ENCODE measurements around the gene RASSF5.
"Not testable (repeated sequence)": the region's sequence is repeated elsewhere in the genome, so short reads cannot be mapped to it uniquely, and the experiment has no call there.

RASSF5 gene

DNA sequence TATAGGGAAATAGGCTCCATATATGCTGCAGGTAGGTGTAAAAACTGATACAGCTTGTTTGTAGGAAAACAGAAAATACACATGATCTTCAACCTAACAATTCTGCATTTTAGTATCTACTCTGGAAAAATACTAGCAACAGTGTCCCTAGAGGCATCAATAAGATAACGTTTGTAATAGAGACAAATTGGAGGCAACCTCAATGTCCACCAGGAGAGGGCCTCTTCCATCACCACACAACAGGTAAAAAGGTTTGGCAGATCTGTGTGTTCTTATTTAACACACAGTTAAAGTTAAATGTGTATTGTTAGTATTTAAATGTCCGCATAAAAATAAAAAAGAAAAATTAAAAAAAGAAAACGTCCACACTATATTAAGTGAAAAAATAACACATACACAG lies 99.5 kb downstream of the RASSF5 start:
- peaks cover 43 to 88% (median 87%) of the 10 kb centered on the region in 3 donors for H3K36me3 ChIP-seq
- DNase-seq: no peak
- intact Hi-C loops (cut with DNase I; ENCODE audit: low total_unique reads): no loop called here

GRCh38 chr1:206608108-206608698 lies 100.9 kb downstream of the RASSF5 start:
- no peak for DNase-seq
- intact Hi-C loops (cut with DNase I; ENCODE audit: low total_unique reads): no loop called here
- Histone ChIP-seq H3K27me3 (no peaks in the 10 kb centered on the region), H3K27ac (no peak overlapping the region), H3K9me3 (no peaks in the 10 kb centered on the region), H3K36me3 (peaks cover 31 to 75% (median 73%) of the 10 kb centered on the region in 3 donors), H3K4me3 (no peak overlapping the region), H3K4me1 (peaks cover 0 to 14% (median 9%) of the 10 kb centered on the region in 4 donors)
- TF ChIP-seq, protein P1, sequence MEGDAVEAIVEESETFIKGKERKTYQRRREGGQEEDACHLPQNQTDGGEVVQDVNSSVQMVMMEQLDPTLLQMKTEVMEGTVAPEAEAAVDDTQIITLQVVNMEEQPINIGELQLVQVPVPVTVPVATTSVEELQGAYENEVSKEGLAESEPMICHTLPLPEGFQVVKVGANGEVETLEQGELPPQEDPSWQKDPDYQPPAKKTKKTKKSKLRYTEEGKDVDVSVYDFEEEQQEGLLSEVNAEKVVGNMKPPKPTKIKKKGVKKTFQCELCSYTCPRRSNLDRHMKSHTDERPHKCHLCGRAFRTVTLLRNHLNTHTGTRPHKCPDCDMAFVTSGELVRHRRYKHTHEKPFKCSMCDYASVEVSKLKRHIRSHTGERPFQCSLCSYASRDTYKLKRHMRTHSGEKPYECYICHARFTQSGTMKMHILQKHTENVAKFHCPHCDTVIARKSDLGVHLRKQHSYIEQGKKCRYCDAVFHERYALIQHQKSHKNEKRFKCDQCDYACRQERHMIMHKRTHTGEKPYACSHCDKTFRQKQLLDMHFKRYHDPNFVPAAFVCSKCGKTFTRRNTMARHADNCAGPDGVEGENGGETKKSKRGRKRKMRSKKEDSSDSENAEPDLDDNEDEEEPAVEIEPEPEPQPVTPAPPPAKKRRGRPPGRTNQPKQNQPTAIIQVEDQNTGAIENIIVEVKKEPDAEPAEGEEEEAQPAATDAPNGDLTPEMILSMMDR (IDR thresholded peaks at IDR 0.05): peak; percentile 56 to 57

More for the DNA sequence above, 99.5 kb downstream of the RASSF5 start:
- no peak overlapping the region for H3K4me3 ChIP-seq
- no peaks in the 10 kb centered on the region for H3K27me3 ChIP-seq
- TF ChIP-seq, protein P1 (IDR thresholded peaks at IDR 0.05): no peak
- no peaks in the 10 kb centered on the region for H3K9me3 ChIP-seq
- peaks cover 0 to 14% (median 9%) of the 10 kb centered on the region in 4 donors for H3K4me1 ChIP-seq
- H3K27ac ChIP-seq: no peak overlapping the region

DNA sequence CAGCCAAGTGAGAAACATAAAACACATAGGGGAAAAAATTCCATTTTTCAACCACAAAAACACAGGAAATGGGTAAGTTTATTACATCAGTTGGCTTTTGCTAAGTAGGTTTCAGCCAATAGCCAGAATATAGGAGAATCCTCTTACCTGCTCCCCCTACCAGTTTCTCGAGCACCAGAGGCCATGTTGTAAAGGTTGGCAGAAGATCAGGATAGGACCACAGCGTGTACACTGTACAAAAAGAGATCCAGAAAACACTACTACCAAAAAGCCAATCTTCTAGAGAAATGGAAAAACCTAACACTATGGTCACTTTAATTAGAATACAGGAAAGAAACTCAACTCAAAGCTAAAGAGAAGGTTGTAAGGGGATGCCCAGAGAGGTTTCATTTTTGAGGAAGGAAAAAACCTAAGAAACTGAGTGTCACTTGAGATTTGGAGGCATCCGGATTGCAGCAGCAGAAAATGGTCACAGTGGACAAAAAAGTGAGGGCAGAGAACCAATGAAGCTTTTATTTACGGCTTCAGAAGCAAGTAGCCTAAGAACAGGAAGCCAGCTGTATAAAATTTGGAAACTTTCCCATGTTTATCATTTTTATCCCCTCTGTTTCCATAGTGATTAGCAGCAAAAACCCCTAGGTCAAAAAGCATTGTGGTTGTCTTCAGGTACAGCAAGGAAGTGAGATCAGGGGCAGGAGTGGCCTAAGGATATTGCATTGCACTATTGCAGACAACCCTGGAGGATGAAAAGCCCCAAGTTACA lies 102.1 kb downstream of the RASSF5 start:
- intact Hi-C loops (cut with DNase I; ENCODE audit: low total_unique reads): no loop called here

DNA sequence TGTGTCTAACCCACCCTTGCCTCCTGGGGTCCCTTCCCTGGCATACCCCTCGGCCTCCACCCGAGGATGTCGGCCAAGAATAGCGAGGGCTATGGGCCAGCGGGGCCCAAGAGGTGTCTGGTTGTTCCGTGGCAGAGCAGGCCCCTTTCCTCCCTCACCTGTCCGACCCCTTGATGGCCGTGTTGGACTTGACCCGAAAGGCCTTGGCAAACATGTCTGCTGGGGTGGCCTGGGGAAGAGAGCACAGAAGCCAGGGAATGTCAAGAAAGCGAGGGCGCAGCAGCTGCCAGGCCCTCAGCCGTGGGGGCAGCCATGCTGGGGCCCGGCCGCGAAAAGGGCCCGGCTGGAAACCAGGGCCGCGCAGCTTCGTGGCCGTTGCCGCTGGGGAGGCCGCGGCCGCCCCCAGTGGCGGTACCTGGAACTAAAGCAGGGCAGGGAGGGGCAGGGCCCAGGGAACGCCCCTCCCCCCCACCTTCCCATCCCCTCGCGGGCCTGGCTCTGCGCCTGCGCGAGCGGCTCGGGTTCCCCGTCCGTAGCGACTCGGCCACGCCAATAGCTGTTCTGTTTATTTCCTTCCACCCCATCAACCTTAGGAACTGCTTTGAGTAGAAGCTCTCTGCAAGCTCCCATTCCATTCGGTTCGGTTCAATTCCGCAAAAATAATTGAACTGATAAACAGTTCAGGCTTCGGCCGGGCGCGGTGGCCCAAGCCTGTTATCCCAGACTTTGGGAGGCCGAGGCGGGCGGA lies 105.0 kb downstream of the RASSF5 start, which contains the start of gene EIF2D:
Gene EIF2D, minus strand, starts transcription at position 337 of the 748 bp plus-strand sequence. Its CDS starts 123 bp downstream, at position 214.
- TF ChIP-seq, protein P1 (IDR thresholded peaks at IDR 0.05): peak; percentile 98 to 100
- DNase-seq: peak; percentile 90 to 96
- Histone ChIP-seq H3K4me3 (peak within 1 kb of the TSS; percentile 75 to 82), H3K36me3 (peaks cover 6 to 35% (median 34%) of the 10 kb centered on the region in 3 donors), H3K4me1 (peaks cover 0 to 14% (median 9%) of the 10 kb centered on the region in 4 donors), H3K9me3 (no peaks in the 10 kb centered on the region), H3K27me3 (no peaks in the 10 kb centered on the region), H3K27ac (peak within 1 kb of the TSS; percentile 85 to 92)
- intact Hi-C loops (cut with DNase I; ENCODE audit: low total_unique reads): no loop called here

More for the DNA sequence above, 102.1 kb downstream of the RASSF5 start:
- H3K27ac ChIP-seq: no peak overlapping the region
- TF ChIP-seq, protein P1 (IDR thresholded peaks at IDR 0.05): no peak
- no peak overlapping the region for H3K4me3 ChIP-seq
- H3K27me3 ChIP-seq: no peaks in the 10 kb centered on the region
- H3K36me3 ChIP-seq: peaks cover 20 to 63% (median 61%) of the 10 kb centered on the region in 3 donors
- H3K9me3 ChIP-seq: no peaks in the 10 kb centered on the region
- H3K4me1 ChIP-seq: peaks cover 0 to 14% (median 9%) of the 10 kb centered on the region in 4 donors
- no peak for DNase-seq

- H3K9me3 ChIP-seq; H3K4me3 ChIP-seq; H3K4me1 ChIP-seq; H3K27ac ChIP-seq; DNase-seq; intact Hi-C loops (cut with DNase I; ENCODE audit: low total_unique reads); H3K27me3 ChIP-seq; H3K36me3 ChIP-seq: not testable (repeated sequence)
Measured at GRCh38 chr1:206626396-206626795, 119.1 kb downstream of the RASSF5 start.
